Activated T-helper 17 cell treated with anti-CD3 and anti-CD28 coated beads, Interleukin-2, amount 50 U/mL, for 72 hours (primary cell): ENCODE results near the gene HSCB. TPM values are rescaled to one million over a fixed set of nuclear protein-coding genes. Genes with fewer than 3 reads are reported as not detected.

ENCODE experiments used
- total RNA-seq, 2 donors: library from RNA; stranded (reverse); gene quantifications; one replicate each; pipeline ENCODE4 v1.2.3, GENCODE V29; 2022

The HSCB gene
- total RNA-seq, 2 donors from 2014 or later, result 18.9 to 20.3 TPM

Other genes with a start within 250 kb of the HSCB start
- gene TTC28, start 62.2 kb upstream of the HSCB start, total RNA-seq, result under 1 TPM; 0.03 to 0.28 TPM
- gene CHEK2, start 219 bp upstream of the HSCB start, total RNA-seq, result 10 to 100 TPM; 27.0 to 40.1 TPM
- gene CCDC117, start 30.7 kb downstream of the HSCB start, total RNA-seq, result 10 to 100 TPM; 16.0 to 20.0 TPM
- gene XBP1, start 58.5 kb downstream of the HSCB start, total RNA-seq, result 10 to 100 TPM; 55.4 to 62.3 TPM
- gene ZNRF3, start 141.5 kb downstream of the HSCB start, total RNA-seq, result under 1 TPM; 0.26 to 0.43 TPM